GM18511 (cell line): ENCODE measurements around the gene EMILIN1.

ENCODE experiments used
- ATAC-seq: cut with Tn5 transposase; IDR thresholded peaks from one replicate; pipeline ENCODE4 v1.9.1; 2021; ENCODE audit warnings: mild to moderate bottlenecking, moderate library complexity; ENCODE audit not compliant: unreplicated experiment

EMILIN1 gene

DNA sequence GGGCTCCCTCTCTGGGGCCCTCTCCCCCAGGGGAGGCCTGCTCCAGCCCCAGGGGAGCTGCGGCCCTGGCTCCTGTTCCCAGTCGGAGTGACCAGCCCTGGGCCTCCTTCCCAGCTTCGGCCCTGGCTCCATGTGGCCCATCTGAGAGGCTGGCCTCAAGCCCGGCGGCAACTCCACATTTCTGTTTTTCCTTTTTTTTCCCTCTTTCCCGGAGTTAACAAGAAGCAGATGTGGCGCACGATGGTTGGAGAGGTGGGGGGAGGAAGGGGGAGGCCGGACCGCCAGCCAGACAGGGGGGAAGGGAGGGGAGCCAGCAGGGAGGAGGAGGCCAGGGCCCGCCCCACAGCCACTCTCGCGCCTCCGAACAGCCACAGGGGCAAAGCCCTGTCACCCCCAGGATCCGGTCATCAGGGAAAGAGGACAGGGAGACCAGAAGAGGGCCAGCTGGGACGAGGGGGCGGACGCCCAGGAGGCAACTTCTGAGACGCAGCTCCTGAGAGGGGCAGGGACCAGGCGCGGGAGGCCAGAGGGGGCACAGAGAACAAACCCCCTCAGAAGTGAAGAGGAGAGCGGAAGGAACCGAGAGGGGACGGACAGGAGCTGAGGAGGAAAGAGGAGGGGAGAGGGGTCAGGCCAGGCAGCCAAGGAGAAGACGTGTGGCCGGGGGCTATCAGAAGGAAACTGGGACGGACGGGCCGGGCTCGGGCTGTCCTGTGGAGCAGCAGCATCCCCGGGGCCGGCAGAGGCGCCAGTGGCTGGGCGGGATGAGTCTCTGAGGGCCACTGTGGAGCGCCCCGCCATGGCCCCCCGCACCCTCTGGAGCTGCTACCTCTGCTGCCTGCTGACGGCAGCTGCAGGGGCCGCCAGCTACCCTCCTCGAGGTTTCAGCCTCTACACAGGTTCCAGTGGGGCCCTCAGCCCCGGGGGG lies at the start of gene EMILIN1:
TSS of gene EMILIN1 (plus strand) at position 349 of the 928 bp plus-strand sequence. CDS start at position 800, 451 bp downstream.
- ATAC-seq: no peak

DNA sequence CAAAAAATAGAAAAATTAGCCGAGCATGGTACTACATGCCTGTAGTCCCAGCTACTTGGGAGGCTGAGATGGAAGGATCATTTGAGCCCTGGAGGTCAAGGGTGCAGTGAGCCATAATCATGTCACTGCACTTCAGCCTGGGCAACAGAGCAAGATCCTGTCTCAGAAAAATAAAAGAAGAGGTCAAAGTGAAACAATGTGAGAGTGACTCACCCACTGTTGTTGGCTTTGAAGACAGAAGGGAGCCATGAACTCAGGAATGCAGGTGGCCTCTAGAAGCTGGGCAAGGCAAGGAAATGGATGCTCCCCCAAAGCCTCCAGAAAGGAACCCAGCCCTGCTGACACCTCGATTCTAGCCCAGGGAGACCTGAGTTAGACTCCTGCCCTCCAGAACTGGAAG lies 49.4 kb upstream of the EMILIN1 start:
- no peak for ATAC-seq

DNA sequence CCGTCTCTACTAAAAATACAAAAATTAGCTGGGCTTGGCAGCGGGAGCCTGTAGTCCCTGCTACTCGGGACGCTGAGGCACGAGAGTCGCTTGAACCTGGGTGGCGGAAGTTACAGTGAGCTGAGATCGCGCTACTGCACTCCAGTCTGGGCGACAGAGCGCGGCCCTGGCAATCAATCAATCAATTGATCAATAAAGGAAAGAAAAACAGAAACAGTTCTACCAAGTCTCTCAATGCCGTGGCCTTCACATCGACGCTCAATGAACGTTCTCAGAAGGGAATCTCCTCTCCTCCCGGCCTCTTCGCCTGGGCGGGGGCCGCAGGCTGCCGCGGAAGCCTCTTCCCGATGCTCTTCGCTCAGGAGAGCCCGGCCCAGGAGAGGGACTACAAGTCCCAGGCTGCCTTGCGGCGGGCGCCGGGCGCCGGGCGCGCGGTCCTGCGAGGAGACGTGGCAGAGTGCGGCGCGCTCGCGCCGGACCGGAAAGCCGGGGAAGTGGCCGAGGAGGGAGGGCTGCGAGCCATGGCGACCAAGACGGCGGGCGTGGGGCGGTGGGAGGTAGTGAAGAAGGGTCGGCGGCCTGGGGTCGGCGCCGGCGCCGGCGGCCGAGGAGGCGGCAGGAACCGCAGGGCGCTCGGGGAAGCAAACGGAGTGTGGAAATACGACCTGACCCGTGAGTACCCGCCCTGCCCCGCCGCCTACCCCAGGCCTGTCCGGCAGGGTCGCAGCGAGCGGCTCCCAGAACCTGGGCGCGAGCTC lies 45.7 kb upstream of the EMILIN1 start, which contains the start of gene TMEM214:
TSS of gene TMEM214 (plus strand) at position 471 of the 758 bp plus-strand sequence. CDS start at position 522, 51 bp downstream.
- peak; percentile 93 for ATAC-seq

DNA sequence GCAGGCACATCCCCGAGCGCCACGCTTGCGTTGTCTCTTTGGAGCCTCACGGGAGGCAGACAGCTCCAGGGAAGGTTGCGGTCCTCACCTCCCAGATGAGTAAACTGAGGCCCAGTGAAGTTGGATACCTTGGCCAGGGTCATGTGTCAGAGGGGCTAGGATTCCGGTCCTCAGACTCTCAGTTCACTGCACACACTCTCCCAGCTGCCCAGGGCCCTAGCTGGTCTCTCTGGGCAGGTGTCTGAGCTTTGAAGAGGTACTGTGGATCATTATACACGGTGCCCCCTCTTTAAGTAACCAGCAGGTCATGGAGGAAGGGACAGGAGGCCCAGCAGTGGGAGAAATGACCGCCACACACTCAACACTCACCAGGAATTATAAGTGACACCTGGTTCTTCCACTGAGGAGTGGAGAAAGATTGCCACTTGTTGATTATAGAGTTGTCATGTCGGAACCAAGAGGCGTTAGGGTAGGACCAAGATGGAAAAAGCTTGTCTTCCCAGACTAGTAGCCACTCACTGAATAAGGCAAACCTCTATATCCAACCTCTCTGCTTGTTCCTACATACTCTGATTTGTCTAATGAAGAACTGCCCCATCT lies 45.1 kb upstream of the EMILIN1 start:
- ATAC-seq: no peak

DNA sequence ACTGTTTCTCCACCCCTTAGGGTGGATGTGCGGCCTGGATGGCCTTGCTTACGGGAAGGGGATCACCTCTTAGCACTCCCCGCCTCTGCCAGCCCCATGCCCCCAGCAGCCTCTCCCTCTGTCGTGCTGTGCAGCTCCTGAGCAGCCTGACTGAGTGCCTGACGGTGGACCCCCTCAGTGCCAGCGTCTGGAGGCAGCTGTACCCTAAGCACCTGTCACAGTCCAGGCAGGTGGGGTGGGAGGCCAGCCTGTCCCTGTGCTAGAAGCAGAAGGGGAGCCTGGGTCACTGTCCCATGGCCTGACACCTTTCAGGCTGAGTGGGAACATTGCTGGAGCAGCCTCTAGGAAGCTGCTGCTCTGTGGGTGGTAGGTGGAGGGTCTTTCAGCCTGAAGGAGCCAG lies 40.4 kb upstream of the EMILIN1 start:
- no peak for ATAC-seq

DNA sequence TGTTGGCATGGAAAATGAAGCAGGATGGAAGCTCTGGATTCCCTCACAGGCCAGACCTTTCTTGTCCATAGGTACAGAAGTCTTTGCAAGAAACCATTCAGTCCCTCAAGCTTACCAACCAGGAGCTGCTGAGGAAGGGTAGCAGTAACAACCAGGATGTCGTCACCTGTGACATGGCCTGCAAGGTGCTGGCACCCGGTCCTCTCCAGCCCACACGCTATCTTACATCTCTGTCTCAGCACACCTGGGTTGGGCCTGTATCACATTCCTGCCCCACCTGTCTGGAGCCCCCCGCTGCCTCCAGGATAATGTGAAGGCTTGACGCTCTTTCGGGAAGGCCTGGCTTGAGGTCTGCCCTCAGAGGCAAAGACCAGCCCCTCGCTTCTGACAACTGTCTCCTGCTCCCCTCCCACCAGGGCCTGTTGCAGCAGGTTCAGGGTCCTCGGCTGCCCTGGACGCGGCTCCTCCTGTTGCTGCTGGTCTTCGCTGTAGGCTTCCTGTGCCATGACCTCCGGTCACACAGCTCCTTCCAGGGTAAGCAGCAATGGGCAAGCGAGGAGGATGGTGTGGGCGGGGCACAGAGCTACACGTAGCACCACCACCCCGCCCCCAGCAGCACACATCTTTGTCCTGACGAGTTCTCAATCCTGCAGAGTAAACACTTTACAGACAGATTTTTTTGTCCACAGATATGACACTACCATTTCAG lies 39.6 kb upstream of the EMILIN1 start:
- ATAC-seq: no peak

DNA sequence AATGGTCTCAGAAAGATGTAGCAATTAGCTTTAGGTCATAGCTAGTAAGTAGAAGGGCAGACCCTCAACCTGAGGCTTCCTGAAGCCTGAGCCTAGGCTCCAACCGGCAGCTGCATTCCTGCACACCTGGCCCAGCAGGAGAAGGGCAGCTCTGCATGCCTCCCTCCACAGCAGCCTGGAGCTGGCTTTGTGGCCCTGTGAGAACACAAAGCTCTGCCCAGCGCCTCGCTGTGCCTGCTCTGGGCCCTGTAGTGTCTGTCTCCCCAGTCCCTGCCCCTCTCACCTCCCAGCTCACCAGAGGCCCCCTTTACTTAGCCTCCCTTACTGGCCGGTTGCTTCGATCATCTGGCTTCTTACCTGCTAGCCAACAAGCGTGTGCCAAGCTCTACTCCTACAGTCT lies 39.0 kb upstream of the EMILIN1 start:
- ATAC-seq: no peak

DNA sequence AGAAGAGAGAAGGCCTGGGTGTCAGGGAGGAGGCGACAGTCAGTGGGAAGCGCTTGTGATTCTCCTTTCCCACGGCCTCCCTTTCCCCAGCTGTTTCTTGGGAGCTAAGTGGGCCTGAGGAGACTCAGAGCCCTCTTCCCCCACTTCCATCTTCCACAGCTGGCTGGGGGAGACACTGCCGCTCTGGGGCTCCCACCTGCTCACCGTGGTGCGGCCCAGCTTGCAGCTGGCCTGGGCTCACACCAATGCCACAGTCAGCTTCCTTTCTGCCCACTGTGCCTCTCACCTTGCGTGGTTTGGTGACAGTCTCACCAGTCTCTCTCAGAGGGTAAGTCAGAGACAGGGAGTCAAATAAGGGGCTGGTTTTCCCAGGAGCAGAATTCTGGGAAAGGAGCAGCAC lies 38.5 kb upstream of the EMILIN1 start:
- no peak for ATAC-seq

DNA sequence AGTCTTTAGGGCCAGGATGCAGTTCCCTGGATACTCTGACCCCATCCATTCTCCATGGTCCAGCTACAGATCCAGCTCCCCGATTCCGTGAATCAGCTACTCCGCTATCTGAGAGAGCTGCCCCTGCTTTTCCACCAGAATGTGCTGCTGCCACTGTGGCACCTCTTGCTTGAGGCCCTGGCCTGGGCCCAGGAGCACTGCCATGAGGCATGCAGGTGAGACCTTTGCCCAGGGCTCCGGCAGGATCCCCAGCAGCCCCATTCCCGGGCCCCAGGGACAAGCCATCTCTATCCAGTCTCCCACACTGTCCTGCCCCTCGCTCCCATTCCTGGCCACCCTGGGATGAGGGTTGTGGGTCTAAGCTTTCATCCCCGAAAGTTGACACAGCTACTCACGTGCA lies 38.1 kb upstream of the EMILIN1 start:
- ATAC-seq: no peak

DNA sequence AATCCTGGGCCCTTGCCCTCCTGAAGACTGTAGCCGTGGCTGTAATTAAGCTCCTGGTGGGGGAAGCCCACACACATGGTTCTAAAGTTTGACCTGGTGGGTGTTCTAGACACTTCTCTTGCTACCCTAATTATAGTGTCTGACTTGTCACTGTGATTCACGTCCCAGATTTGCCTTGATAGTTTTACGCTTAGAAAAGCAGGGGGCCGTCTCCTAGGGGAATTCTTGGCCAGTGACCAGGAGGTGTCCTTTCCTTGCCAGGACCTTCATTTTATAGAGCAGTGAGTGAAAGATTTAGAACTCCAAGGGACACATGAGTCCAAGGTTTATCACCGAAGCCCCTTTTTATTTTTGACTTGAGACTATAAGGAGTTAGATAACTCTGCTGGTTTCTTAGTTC lies 36.7 kb upstream of the EMILIN1 start:
- peak; percentile 31 for ATAC-seq

DNA sequence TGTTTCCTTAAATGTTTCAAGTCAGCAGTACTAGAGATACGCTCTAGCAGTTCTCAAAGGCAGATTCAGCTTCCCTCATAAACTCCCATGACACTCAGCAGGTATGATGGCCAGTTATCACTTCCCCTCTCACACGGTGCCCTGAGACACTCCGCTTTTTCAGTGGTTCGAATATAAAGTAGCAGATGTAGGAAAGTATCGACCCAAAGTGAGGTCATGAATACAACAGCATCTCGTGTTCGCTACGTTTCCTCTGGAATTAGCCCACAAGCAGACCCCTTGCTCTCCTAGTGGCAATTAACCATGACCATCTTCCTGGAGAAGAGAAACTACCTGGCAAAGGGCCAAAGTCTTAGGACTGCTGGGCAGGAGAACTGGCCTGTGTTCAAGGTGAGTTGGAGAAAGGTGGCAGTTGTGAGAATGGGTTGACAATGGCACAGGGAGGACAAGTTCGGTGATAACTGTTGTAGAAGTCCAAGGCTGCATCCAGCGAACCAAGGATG lies 36.2 kb upstream of the EMILIN1 start:
- peak; percentile 82 for ATAC-seq

DNA sequence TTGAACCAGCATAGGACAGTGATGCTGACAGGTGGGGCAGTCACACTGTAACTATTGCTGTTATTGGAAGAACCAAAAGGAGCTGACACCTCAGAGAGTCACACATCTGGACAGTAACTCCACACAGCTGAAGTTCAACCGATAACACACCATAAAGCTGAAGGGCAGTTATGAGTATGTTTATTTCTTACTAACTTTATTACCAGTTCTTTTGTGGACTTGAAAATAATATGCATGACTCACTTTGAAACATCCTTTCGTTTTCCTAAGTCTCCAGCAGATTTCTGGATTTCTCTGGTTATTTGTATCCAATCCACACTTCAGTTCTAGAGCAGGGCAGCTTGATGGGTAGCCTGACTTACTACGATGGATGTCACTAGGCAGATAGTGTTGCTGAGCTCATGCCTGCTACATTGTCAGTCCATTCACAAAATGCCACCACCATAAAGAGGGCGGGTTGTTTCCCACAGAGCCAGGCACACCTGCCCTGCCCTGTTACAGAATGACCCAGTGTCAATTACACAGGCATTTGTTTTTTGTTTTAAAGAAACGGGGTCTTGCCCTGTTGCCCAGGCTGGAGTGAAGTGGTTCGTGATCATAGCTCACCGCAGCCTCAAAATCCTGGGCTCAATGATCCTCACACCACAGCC lies 35.3 kb upstream of the EMILIN1 start:
- no peak for ATAC-seq

DNA sequence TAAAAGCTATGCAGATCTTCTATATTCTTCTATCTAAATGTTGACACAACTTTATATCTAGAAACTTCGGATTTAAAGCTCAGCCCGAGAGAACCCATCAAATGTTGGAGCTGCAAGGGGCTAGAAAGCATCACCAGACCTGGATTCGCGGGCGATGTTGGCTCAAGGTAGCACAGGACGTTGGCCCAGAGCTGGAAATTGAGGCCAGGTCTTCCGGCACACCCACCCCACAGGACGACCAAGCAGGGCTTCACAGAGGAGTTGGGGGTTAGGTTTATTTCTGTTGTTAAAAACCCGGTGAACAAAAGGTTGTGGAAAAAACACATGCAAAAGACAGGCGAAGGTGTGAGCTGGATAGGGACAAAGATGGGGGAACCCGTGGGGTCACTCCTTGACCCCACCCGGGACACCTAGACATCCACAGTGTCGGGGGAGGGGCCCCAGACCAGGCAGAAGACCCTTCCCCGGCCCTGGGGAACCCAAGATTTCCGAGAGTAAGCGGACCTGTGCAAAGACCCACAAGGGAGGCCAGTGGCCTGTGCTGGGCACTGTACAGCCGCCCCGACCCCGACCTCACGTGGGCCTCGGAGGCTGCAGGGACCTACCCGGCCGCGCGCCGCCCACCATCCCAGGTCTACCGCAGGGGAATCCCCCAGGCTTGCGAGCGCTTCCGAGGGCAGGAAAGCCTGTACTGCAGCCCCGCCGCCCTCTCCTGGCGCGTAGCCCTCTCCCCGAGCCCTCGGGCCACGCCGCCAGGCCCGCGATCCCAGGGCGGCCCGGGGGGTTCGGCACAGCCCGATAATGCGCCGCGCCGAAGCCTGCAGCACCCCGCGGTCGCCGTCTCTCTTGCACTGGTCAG lies 28.8 kb upstream of the EMILIN1 start:
- peak; percentile 28 for ATAC-seq

DNA sequence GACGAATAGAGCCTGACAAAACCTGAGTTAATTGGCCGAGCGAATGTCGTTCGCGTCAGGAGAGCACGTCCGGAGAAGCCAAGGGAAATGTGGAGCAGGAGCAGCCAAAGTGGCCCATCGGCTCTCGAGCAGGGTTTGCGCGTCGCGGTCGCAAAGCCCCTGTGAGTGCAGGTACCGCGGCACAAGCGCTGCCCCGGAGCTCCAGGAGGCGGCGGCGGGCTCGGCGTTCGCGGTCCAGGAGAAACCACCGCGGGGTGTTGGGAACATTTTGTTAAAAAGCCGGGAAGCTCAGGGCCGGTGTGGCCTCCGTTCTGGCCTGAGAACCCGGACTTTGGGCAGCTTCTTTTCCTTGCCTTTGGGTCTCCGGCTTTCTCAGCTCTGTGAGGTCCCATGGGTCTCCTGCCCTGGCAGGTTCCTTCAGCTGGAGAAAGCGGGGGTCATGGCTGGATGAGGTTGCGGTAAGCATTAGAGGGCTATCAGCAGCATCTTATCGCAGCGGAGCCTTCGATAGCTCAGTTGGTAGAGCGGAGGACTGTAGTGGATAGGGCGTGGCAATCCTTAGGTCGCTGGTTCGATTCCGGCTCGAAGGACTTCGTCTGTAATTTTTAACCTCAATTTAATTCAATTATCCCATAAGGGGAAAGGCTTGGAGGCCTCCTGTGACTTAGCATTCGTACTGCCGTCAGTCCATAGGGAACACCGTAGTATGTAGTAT lies 28.0 kb upstream of the EMILIN1 start:
- ATAC-seq: peak; percentile 64

DNA sequence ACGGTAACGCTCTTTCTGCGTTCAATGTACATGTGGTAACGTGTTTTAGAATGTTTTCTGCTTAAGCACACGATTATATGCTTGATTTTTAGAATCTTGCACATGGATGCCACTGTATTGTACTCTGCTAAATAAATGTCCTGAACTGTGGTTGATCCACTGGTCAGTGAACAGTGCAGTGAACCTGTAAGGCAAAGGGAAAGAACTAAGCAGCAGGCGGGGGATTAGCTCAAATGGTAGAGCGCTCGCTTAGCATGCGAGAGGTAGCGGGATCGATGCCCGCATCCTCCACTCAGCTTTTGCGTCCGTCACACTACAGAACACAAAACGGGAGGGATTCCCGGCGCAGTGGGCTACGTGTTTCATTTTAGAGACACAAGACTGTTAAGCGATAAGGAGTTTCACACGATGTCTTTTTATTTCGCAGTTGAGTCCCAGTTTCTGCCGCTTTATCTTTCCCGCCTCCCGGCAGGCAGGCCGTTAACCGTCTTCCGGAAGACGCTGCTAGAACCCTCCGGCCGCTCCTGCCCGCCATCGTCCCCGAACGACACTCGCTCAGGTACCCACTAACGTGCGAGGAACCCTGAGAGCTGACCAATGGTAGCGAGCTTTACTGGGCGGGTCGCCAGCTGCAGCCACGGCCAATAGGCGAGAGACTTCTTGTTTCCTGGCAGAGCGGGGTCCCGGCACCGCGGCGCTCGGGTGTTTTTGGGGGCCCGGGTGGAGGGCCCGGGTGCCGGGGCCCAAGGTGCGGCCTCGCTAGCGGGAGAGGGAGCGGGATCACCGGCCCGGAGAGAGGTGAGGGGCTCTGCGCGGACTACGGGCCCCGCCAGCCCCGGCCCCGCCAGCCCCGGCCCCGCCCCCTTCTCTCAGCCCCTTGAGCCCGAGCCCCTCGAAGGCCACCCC lies 27.2 kb upstream of the EMILIN1 start, which contains the start of gene AGBL5:
TSS of gene AGBL5 (plus strand) at position 673 of the 906 bp plus-strand sequence. CDS start 1,291 bp downstream, outside the sequence.
- peak; percentile 73 for ATAC-seq

DNA sequence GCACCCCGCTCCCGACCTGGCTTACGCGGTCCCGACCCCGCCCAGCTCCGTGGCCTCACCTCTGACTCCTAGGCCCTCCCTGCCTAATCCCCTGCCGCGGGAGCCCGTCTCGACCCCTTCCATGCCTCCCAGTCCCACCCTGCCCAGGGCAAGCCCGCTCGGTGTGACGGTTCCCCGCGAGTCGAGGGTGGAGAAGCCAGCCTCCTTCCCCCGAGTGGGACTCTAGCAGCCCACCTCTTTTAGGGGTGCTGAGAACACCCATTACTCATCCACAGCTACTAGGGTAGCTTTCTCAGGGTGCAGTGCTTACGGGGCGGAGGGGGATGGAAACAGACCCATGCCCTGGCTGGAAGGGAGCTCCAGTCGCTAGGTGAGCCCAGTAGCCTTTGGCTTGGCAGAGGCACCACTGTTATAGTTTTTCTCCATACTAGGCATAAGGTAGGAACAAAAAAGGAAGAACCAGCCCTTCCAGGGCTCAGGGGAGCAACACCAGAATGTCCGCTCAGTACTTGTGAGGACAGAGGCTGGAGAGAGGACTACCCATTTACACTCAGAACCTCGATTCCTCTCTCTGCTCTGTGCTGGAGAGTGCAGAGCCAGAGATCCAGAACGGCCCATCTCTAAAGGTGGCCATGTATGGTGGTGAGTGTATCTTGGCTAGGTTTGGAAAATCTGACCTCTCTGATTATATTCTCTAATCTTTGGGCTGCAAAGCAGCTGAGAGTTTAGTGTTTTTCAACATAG lies 26.3 kb upstream of the EMILIN1 start:
- ATAC-seq: no peak

DNA sequence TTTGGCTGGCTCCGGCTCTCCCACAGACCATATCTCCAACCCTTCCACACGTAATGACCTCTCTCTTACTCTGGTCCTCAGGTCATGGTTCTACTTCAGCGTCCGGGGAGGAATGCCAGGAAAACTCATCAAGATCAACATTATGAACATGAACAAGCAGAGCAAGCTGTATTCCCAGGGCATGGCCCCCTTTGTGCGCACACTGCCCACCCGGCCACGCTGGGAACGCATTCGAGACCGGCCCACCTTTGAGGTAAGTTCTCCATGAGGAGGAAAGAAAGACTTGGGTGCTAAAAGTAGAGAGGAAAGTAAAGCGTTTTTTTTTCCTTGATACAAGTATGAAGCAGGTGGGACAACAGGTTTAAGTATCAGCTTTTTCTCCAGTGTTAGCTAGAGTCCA lies 25.1 kb upstream of the EMILIN1 start:
- ATAC-seq: no peak
